Skin epidermis (tissue), 12 donors: Measurements from ENCODE around the gene MACIR.

Experiments used
- H3K27ac ChIP-seq, 21 experiments: fragments of 200-600 bp; sonication (generic) in 11 of 21; one replicate each; pipeline ENCODE4 v1.5.0; 2020; ENCODE audit warnings: mild to moderate bottlenecking in 3 of 21, inconsistent platforms in 2 of 21, moderate library complexity in 2 of 21
- H3K4me3 ChIP-seq, 7 experiments: fragments of 200-600 bp; sonication (generic) in 2 of 7; one replicate each; pipeline ENCODE4 v1.5.0; 2020; ENCODE audit warnings: inconsistent platforms in 2 of 7, mild to moderate bottlenecking in 2 of 7, moderate library complexity in 1 of 7

Gene MACIR

GRCh38 chr5:103283869-103284268, 25.3 kb downstream of the MACIR start:
- H3K4me3 ChIP-seq: no peak overlapping the region
- no peak overlapping the region for H3K27ac ChIP-seq

DNA sequence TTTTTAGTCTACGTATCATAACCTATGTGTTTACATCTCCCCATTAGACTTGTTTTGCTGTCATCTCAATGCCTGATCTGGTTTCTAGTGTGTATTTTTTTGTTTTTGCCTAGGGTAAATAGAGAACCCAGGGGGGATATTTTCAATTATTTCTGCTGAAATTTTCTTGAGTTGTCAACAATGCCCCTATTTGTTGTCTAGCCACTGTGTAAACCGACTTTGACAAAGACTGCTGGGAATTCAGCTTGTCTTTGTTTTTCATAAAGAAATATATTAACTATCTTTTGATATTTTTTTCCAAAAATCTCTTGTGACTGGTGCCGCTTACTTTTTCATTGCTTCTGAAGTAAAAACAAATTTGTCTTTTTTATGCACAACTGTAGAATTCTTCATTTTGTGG, 28.1 kb downstream of the MACIR start:
- Histone ChIP-seq H3K4me3 (no peak overlapping the region), H3K27ac (no peak overlapping the region)

DNA sequence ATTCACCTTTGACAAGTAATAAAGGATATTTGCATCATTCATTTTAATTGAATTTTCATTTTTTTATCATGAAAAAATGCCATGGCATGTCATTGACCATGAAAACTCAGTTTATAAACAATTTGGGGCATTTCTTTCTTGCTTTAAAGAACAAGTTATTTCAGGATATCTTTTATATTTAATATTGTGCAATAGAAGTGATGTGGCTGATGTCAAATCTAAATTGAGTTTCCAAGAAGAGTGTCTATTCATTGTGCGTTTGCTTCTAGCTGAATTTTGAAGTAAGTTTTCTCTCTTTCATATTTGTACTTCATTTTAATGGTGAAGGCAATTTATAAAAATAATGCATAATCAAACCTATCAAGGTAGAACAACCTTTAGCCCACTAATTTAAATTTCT, 30.5 kb downstream of the MACIR start:
- H3K4me3 ChIP-seq: no peak overlapping the region
- H3K27ac ChIP-seq: no peak overlapping the region

DNA sequence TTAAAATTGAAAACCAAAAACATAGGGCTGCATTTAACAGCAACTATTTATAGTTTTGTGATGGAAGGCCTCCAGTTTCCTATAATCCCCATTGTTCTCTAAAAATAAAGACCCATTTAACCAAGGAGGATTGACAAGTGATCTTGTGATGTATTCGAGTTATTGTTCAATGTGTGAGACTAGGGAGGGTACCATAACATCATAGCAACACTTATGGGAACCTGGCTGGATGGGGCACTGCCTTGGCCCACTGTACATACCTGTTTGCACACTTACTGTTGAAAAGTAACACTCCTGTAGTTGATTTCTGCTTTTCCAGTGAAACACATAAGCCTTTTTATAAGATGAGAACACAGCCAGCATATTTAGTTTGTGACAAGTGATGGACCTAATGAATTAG, 32.3 kb downstream of the MACIR start:
- Histone ChIP-seq H3K27ac (peak overlapping the region in 1 of 21 experiments; percentile 31), H3K4me3 (no peak overlapping the region)

GRCh38 chr5:103291606-103292005, 33.0 kb downstream of the MACIR start:
- no peak overlapping the region for H3K27ac ChIP-seq
- H3K4me3 ChIP-seq: no peak overlapping the region

DNA sequence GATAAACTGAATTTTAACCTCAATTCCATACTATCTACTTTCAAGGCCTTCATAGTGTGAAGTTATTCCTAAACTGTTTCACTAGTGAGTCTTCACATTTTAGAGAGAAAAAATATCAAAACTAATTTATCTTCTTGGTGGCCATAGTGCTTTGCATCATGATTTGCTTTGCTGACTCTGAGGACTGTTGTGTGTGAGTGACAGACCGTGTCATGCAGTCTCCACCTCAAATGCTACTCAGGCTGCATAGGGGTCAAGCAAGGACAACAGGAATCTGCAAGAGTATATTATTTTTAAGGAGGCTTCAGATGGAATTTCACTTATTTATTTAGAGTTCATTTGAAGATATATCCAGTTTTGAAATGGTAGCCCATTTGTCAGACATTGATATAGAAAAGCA, 34.5 kb downstream of the MACIR start:
- H3K27ac ChIP-seq: no peak overlapping the region
- no peak overlapping the region for H3K4me3 ChIP-seq

DNA sequence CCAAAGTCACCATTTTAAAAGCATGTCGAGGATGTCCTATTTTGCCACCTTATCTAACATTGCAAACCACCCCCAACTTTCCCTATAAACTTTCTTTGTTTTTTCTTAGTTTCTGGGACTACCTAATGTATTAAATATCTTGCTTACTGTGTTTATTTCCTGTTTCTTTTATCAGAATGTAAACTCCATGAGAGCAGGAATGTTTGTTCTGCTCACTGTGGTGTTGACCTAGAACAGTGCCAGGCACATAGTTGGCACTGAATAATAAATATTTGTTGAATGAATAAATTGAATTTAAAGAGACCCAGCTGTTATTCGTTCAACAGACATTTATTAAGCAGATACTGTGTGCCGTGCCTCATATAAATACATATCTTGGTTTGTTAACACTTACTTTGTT, 35.2 kb downstream of the MACIR start:
- Histone ChIP-seq H3K4me3 (no peak overlapping the region), H3K27ac (no peak overlapping the region)

GRCh38 chr5:103294906-103295305, 36.3 kb downstream of the MACIR start:
- no peak overlapping the region for H3K27ac ChIP-seq
- H3K4me3 ChIP-seq: no peak overlapping the region

- H3K4me3 ChIP-seq: no peak overlapping the region
- H3K27ac ChIP-seq: no peak overlapping the region
Observed at GRCh38 chr5:103295424-103295823, 36.9 kb downstream of the MACIR start.

- Histone ChIP-seq H3K27ac (no peak overlapping the region), H3K4me3 (no peak overlapping the region)
Observed at GRCh38 chr5:103295871-103296270, 37.3 kb downstream of the MACIR start.

GRCh38 chr5:103298117-103298516, 39.6 kb downstream of the MACIR start:
- Histone ChIP-seq H3K4me3 (no peak overlapping the region), H3K27ac (no peak overlapping the region)

DNA sequence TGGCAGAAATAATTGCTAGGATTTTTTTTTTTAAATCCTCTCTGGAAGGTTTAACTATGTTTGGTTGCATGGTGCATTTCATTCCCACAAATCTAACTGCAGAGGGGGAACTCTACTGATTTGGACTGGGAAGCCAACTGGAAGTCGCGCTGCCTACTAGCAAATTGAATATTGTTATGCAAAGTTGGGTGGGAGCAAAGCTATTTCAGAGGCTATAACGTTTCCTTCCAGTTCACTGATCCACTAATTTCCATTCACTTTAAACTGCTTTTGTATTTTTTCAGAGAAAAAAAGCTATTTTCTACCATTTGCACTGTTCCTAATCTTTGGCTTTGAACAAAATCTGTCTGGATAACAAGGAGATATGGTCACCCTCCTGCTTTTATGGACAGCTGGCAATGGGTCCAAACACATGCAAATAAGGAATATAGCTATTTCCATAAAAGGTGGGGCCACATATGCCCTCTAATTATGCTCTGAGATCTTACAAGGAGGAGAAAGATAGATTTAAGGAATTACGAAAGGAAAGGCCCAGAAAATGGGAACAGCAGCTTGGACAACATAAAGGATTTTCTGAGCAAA, 40.1 kb downstream of the MACIR start:
- Histone ChIP-seq H3K27ac (no peak overlapping the region), H3K4me3 (no peak overlapping the region)

DNA sequence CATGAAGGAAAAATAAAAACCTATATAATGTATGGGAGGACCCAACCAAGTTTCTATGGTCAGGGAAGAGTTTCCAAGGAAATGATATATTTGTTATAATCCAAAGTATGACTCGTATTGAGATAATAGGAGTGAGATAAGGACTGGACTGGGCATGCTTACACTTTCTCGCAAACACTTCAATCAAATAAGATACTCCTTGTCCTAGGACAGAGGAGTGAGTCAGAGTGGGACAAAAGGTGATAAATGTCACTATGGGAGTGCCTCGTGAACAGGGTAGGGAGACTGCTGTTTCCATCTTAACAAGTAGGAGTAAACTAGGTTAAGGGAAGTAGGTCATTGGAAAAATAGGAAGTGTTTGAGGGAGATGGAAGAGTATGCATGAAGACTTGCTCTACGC, 47.2 kb downstream of the MACIR start:
- H3K27ac ChIP-seq: no peak overlapping the region
- no peak overlapping the region for H3K4me3 ChIP-seq

DNA sequence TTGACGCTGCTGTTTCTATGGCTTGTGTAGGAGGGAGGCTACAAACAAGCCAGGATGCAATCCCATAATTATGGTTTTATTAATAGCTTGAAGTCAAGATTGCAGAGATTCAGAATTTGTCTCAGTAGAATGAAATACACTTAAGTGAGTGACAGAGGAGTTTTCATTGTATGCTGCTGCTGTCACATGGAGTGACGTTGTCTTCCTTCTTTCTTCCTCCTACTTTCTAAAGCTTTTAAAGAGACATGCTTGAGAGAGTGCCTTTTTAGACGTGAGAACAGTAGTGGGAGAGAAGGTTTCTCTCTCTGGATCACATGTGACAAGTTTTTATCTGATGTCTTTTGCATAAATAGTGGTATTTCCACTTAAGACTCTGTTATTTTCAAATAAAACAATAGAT, 48.9 kb downstream of the MACIR start:
- Histone ChIP-seq H3K27ac (no peak overlapping the region), H3K4me3 (no peak overlapping the region)

DNA sequence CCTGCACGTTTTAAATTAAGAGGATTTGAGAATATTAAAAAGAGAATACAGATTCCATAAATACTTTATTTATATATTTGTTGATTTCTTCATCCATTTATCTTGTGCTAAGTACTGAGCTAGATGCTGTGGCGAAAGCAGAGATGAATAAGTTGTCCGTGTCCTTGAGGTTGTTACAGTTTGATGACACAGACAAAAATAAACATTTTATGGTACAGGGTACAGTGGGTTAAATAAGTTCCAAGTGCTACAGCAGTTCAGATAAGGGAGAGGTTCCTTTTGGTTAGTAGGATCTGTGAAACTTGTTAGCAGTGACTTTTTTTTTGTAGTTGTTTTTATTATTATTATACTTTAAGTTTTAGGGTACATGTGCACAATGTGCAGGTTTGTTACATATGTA, 50.2 kb downstream of the MACIR start:
- H3K4me3 ChIP-seq: no peak overlapping the region
- H3K27ac ChIP-seq: no peak overlapping the region

- Histone ChIP-seq H3K27ac (no peak overlapping the region), H3K4me3 (no peak overlapping the region)
Observed at GRCh38 chr5:103313056-103313455, 54.5 kb downstream of the MACIR start.

- Histone ChIP-seq H3K4me3 (no peak overlapping the region), H3K27ac (no peak overlapping the region)
Observed at GRCh38 chr5:103315455-103315854, 56.9 kb downstream of the MACIR start.

DNA sequence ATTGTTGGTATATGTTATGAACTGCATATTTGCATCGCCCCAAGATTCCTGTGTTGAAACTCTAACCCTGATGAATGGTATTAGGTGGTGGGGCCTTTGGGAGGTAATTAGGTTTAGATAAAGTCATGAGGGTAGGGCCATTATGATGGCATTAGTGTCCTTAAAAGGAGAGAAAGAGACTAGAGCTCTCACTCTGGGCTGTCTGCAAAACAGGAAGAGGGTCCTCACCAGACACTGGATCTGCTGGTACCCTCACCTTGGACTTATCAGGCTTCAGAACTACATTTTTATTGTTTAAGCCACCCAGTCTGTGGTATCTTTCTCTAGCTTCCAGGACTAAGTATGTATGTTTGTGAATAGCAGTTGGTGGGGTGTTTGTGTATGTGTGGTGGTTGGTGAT, 68.9 kb downstream of the MACIR start:
- no peak overlapping the region for H3K27ac ChIP-seq
- H3K4me3 ChIP-seq: no peak overlapping the region

- no peak overlapping the region for H3K4me3 ChIP-seq
- no peak overlapping the region for H3K27ac ChIP-seq
Observed at GRCh38 chr5:103327893-103328292, 69.3 kb downstream of the MACIR start.
